ENCODE results near the gene ARL2BP. TPM values are rescaled to one million over a fixed set of nuclear protein-coding genes. Genes with fewer than 3 reads are reported as not detected.

Gene ARL2BP
- total and polyA plus RNA-seq, 2 of the 13 experiments (the other 11 are each of a cell fraction or from before 2014, with no cell fraction given): 64.3 to 67.6 TPM

GRCh38 chr16:57244767-57245471 is at the start of gene ARL2BP (continued):
- TF ChIP-seq ZNF142 (CRISPR knock-in tag; IDR thresholded peaks at IDR 0.05) (peak; percentile 82; the same call in 1 of the 2 replicates), LBX2 (CRISPR knock-in tag; IDR thresholded peaks at IDR 0.05; ENCODE audit: borderline replicate concordance) (peak; percentile 82; the same call in 1 of the 2 replicates), ZNF749 (CRISPR knock-in tag; IDR thresholded peaks at IDR 0.05; ENCODE audit: borderline replicate concordance) (peak; percentile 72; the same call in 1 of the 2 replicates), ZNF274 (CRISPR knock-in tag; IDR thresholded peaks at IDR 0.05) (peak; percentile 90), TFE3 (CRISPR knock-in tag; IDR thresholded peaks at IDR 0.05) (0 out of 2 replicates have a peak, but pooled peaks have one; percentile 18), NKX3-1 (CRISPR knock-in tag; IDR thresholded peaks at IDR 0.05) (peak; percentile 96; the same call in 1 of the 2 replicates), BORCS8-MEF2B (CRISPR knock-in tag; IDR thresholded peaks at IDR 0.05) (peak; percentile 98), TSC22D2 (CRISPR knock-in tag; IDR thresholded peaks at IDR 0.05; ENCODE audit: borderline replicate concordance) (peak; percentile 76; the same call in 1 of the 2 replicates), ZNF660 (CRISPR knock-in tag; IDR thresholded peaks at IDR 0.05; ENCODE audit: borderline replicate concordance, low read depth) (no peak), ZNF547 (CRISPR knock-in tag; IDR thresholded peaks at IDR 0.05) (peak; percentile 96), YY1 (IDR thresholded peaks at IDR 0.05; ENCODE audit: insufficient read depth, insufficient replicate concordance, low read depth, low read length) (peak; percentile 68), SP2 (CRISPR knock-in tag; IDR thresholded peaks at IDR 0.05) (peak; percentile 76), ZNF496 (CRISPR knock-in tag; IDR thresholded peaks at IDR 0.05; ENCODE audit: insufficient replicate concordance) (no peak), JUN (CRISPR knock-in tag; IDR thresholded peaks at IDR 0.05) (peak; percentile 53; the same call in 1 of the 2 replicates), MAFK (conservative IDR thresholded peaks at IDR 0.05 in 1 of 2, IDR thresholded peaks at IDR 0.05 in 1 of 2; ENCODE audit: low read length in 2 of 2) (no peak), KDM5A (IDR thresholded peaks at IDR 0.05; ENCODE audit: borderline replicate concordance, low read length) (peak; percentile 64; the same call in 1 of the 2 replicates)
- TF ChIP-seq, protein P1, sequence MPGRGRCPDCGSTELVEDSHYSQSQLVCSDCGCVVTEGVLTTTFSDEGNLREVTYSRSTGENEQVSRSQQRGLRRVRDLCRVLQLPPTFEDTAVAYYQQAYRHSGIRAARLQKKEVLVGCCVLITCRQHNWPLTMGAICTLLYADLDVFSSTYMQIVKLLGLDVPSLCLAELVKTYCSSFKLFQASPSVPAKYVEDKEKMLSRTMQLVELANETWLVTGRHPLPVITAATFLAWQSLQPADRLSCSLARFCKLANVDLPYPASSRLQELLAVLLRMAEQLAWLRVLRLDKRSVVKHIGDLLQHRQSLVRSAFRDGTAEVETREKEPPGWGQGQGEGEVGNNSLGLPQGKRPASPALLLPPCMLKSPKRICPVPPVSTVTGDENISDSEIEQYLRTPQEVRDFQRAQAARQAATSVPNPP (CRISPR knock-in tag; IDR thresholded peaks at IDR 0.05): peak; percentile 93; the same call in 1 of the 2 replicates
- TF ChIP-seq, protein P2, sequence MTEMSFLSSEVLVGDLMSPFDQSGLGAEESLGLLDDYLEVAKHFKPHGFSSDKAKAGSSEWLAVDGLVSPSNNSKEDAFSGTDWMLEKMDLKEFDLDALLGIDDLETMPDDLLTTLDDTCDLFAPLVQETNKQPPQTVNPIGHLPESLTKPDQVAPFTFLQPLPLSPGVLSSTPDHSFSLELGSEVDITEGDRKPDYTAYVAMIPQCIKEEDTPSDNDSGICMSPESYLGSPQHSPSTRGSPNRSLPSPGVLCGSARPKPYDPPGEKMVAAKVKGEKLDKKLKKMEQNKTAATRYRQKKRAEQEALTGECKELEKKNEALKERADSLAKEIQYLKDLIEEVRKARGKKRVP (CRISPR knock-in tag; IDR thresholded peaks at IDR 0.05): peak in 1 of 2 experiments; percentile 25; a peak in 1 of 4 replicates
